IMR-90 (cell line): Measurements from ENCODE around the gene LFNG. TPM values are rescaled to one million over a fixed set of nuclear protein-coding genes. Genes with fewer than 3 reads are reported as not detected.

ENCODE experiments used
- ATAC-seq: fragments of 200-7000 bp; cut with Tn5 transposase; 2 replicates; pipeline ENCODE4 v1.9.1; 2020; ENCODE audit warnings: low read depth, mild to moderate bottlenecking, moderate library complexity
- BruUV-seq: library from RNA; stranded (reverse); fragments of 400-500 nt; replicated peaks from 2 replicates; lab custom pipeline; 2021; lab: Mats Ljungman, UMichigan
- CTCF ChIA-PET: fragments of 300-600 bp; formaldehyde crosslinking; extraction: SDS; loops from one replicate; lab custom pipeline; 2021; ENCODE audit warnings: antibody characterized with exemption; lab: Yijun Ruan, JAX
- POLR2A ChIA-PET: fragments of 300-600 bp; sonication (Branson Sonifier 250); formaldehyde crosslinking; loops from one replicate; lab custom pipeline; 2022; ENCODE audit warnings: antibody characterized with exemption; ENCODE audit not compliant: unreplicated experiment; lab: Charles Lee
- DNase-seq: peaks from one replicate; pipeline ENCODE4 v3.0.0; 2013
- H2AFZ ChIP-seq: replicated peaks from 2 replicates; pipeline ENCODE3; 2013; ENCODE audit warnings: low read length, mild to moderate bottlenecking; ENCODE audit not compliant: poor library complexity
- H2AK5ac ChIP-seq: 2 replicates; pipeline ENCODE4 v1.6.1; 2013; ENCODE audit warnings: low read depth, low read length, inconsistent platforms
- H2AK9ac ChIP-seq: replicated peaks from 2 replicates; pipeline ENCODE3; 2013; ENCODE audit warnings: mild to moderate bottlenecking, low read depth, low read length, moderate library complexity; ENCODE audit not compliant: poor library complexity
- H2BK120ac ChIP-seq: 2 replicates; pipeline ENCODE4 v1.6.1; 2013; ENCODE audit warnings: low read depth, low read length, inconsistent platforms
- H2BK15ac ChIP-seq: 3 replicates; pipeline ENCODE4 v1.6.1; 2013; ENCODE audit warnings: low read depth, low read length, inconsistent platforms
- H2BK20ac ChIP-seq: 2 replicates; pipeline ENCODE4 v1.6.1; 2013; ENCODE audit warnings: low read depth, mild to moderate bottlenecking, inconsistent platforms, low read length, moderate library complexity
- H2BK5ac ChIP-seq: 2 replicates; pipeline ENCODE4 v1.6.1; 2013; ENCODE audit warnings: mild to moderate bottlenecking, low read depth, low read length, inconsistent platforms; ENCODE audit not compliant: poor library complexity, severe bottlenecking
- H3K14ac ChIP-seq: replicated peaks from 2 replicates; pipeline ENCODE4 v1.6.1; 2013; ENCODE audit warnings: low read depth, low read length, inconsistent platforms
- H3K18ac ChIP-seq: 2 replicates; pipeline ENCODE4 v1.6.1; 2013; ENCODE audit warnings: low read depth, low read length, control low read depth
- H3K23ac ChIP-seq: 2 replicates; pipeline ENCODE4 v1.6.1; 2013; ENCODE audit warnings: low read depth, low read length, inconsistent platforms
- H3K27ac ChIP-seq: 2 replicates; pipeline ENCODE4 v1.5.1; 2013; ENCODE audit warnings: mild to moderate bottlenecking, control low read depth, low read length; ENCODE audit not compliant: insufficient read depth
- H3K27me3 ChIP-seq: 2 replicates; pipeline ENCODE4 v1.6.1; 2013; ENCODE audit warnings: low read length; ENCODE audit not compliant: control insufficient read depth, insufficient read depth
- H3K36me3 ChIP-seq: 2 replicates; pipeline ENCODE4 v1.6.1; 2013; ENCODE audit warnings: low read length, mixed read lengths; ENCODE audit not compliant: control insufficient read depth, insufficient read depth
- H3K4ac ChIP-seq: 2 replicates; pipeline ENCODE4 v1.6.1; 2013; ENCODE audit warnings: low read depth, low read length, inconsistent platforms
- H3K4me1 ChIP-seq: 2 replicates; pipeline ENCODE4 v1.6.1; 2013; ENCODE audit warnings: low read length, mixed read lengths; ENCODE audit not compliant: control insufficient read depth, insufficient read depth
- H3K4me2 ChIP-seq: 2 replicates; pipeline ENCODE4 v1.6.1; 2013; ENCODE audit warnings: low read depth, mild to moderate bottlenecking, control low read depth, low read length, moderate library complexity
- H3K4me3 ChIP-seq: 2 replicates; pipeline ENCODE4 v1.5.1; 2013; ENCODE audit warnings: low read depth, mild to moderate bottlenecking, control low read depth, low read length, moderate library complexity; ENCODE audit not compliant: insufficient read depth
- H3K56ac ChIP-seq: 2 replicates; pipeline ENCODE4 v1.6.1; 2013; ENCODE audit warnings: low read length, inconsistent platforms; ENCODE audit not compliant: insufficient read depth; ENCODE audit errors: extremely low read depth
- H3K79me1 ChIP-seq, 2 experiments: 2 replicates each; pipeline ENCODE4 v1.6.1; 2013; ENCODE audit warnings: low read length in 2 of 2, inconsistent platforms in 1 of 2, low read depth in 1 of 2
- H3K9ac ChIP-seq: 2 replicates; pipeline ENCODE4 v1.6.1; 2013; ENCODE audit warnings: low read depth, low read length, control low read depth
- H3K9me1 ChIP-seq: 2 replicates; pipeline ENCODE4 v1.6.1; 2013; ENCODE audit warnings: low read length, inconsistent platforms; ENCODE audit not compliant: insufficient read depth
- H3K9me3 ChIP-seq: 2 replicates; pipeline ENCODE4 v1.6.1; 2013; ENCODE audit warnings: low read length; ENCODE audit not compliant: control insufficient read depth, insufficient read depth
- H4K20me1 ChIP-seq: 2 replicates; pipeline ENCODE4 v1.6.1; 2013; ENCODE audit warnings: low read length, inconsistent platforms; ENCODE audit not compliant: insufficient read depth
- H4K5ac ChIP-seq: 2 replicates; pipeline ENCODE4 v1.6.1; 2013; ENCODE audit warnings: mild to moderate bottlenecking, low read depth, low read length, control low read depth
- H4K8ac ChIP-seq, 2 experiments: 2 replicates each; pipeline ENCODE4 v1.6.1; 2013; ENCODE audit warnings: low read depth in 2 of 2, low read length in 2 of 2, control low read depth in 1 of 2, inconsistent platforms in 1 of 2
- H4K91ac ChIP-seq: 2 replicates; pipeline ENCODE4 v1.6.1; 2013; ENCODE audit warnings: low read depth, low read length, inconsistent platforms; ENCODE audit not compliant: insufficient read depth
- BHLHE40 ChIP-seq: fragments of 150-350 bp; IDR thresholded peaks from 2 replicates; pipeline ENCODE4 v1.6.1; 2016; ENCODE audit warnings: mild to moderate bottlenecking, low read depth, low read length
- CEBPB ChIP-seq: IDR thresholded peaks from 2 replicates; pipeline ENCODE4 v1.6.1; 2012; ENCODE audit warnings: low read depth, low read length, improper control_type of control experiment
- CHD1 ChIP-seq: IDR thresholded peaks from 2 replicates; pipeline ENCODE4 v1.6.1; 2012; ENCODE audit warnings: low read depth, low read length, improper control_type of control experiment
- CTCF ChIP-seq: conservative IDR thresholded peaks from 2 replicates; pipeline ENCODE4 v1.5.1; 2012; ENCODE audit warnings: mild to moderate bottlenecking, low read depth, low read length, improper control_type of control experiment
- FOS ChIP-seq: fragments of 150-350 bp; IDR thresholded peaks from 2 replicates; pipeline ENCODE4 v1.6.1; 2016; ENCODE audit warnings: low read depth, low read length
- MAZ ChIP-seq: IDR thresholded peaks from 2 replicates; pipeline ENCODE4 v1.6.1; 2012; ENCODE audit warnings: low read depth, mild to moderate bottlenecking, low read length, improper control_type of control experiment, moderate library complexity, borderline replicate concordance
- MXI1 ChIP-seq: IDR thresholded peaks from 2 replicates; pipeline ENCODE4 v1.6.1; 2012; ENCODE audit warnings: low read depth, mild to moderate bottlenecking, low read length, moderate library complexity, borderline replicate concordance
- NFE2L2 ChIP-seq: fragments of 150-350 bp; IDR thresholded peaks from 2 replicates; pipeline ENCODE4 v1.6.1; 2016; ENCODE audit warnings: low read depth, mild to moderate bottlenecking, low read length
- POLR2A ChIP-seq: IDR thresholded peaks from 2 replicates; pipeline ENCODE4 v1.6.1; 2012; ENCODE audit warnings: mild to moderate bottlenecking, low read depth, low read length
- RAD21 ChIP-seq: IDR thresholded peaks from 2 replicates; pipeline ENCODE4 v1.6.1; 2012; ENCODE audit warnings: low read length, improper control_type of control experiment
- RCOR1 ChIP-seq: IDR thresholded peaks from 2 replicates; pipeline ENCODE4 v1.6.1; 2012; ENCODE audit warnings: mild to moderate bottlenecking, low read length, improper control_type of control experiment; ENCODE audit not compliant: insufficient replicate concordance
- RFX5 ChIP-seq: IDR thresholded peaks from 2 replicates; pipeline ENCODE4 v1.8.0; 2012; ENCODE audit warnings: low read depth, mild to moderate bottlenecking, low read length, moderate library complexity
- SMC3 ChIP-seq: fragments of 150-350 bp; IDR thresholded peaks from 2 replicates; pipeline ENCODE4 v1.6.1; 2016; ENCODE audit warnings: low read depth, mild to moderate bottlenecking, antibody characterized with exemption, low read length, moderate library complexity
- USF2 ChIP-seq: fragments of 150-350 bp; IDR thresholded peaks from 2 replicates; pipeline ENCODE4 v1.6.1; 2017; ENCODE audit warnings: mild to moderate bottlenecking, antibody characterized with exemption, low read length, low read depth
- WGBS, 2 experiments: methylation state at CpG; one replicate each; pipeline versions ENCODE4 v1.1.5 to v1.1.7; 2013; ENCODE audit warnings: missing lambda C conversion rate in 2 of 2; ENCODE audit not compliant: insufficient read length in 1 of 2; ENCODE audit errors: extremely low coverage in 2 of 2; 5-methylcytosine and 5-hydroxymethylcytosine counted together
- dilution Hi-C: fragments of 300-500 bp; cut with HindIII; formaldehyde crosslinking; loops from one replicate; pipeline ENCODE4 v1.14.3; 2018; ENCODE audit warnings: low sequenced_read_pairs; ENCODE audit not compliant: unreplicated experiment
- in situ Hi-C: fragments of 300-500 bp; cut with MboI; formaldehyde crosslinking; loops from 3 replicates; pipeline ENCODE4 v1.14.3; 2019; ENCODE audit warnings: low sequenced_read_pairs, inconsistent platforms, mixed read lengths
- intact Hi-C: fragments of 100-400 bp; cut with micrococcal nuclease; formaldehyde crosslinking; loops from 2 replicates; pipeline ENCODE4 v1.10.0; 2022
- polyA plus RNA-seq, 3 experiments: library from polyadenylated mRNA; depleted of rRNA; stranded (reverse); fragments of >200 nt; gene quantifications; 2 replicates each; pipeline ENCODE4 v1.2.3, GENCODE V29; 2012; ENCODE audit warnings: low replicate concordance in 1 of 3
- total RNA-seq: library from RNA; depleted of rRNA; stranded (reverse); fragments of >200 nt; gene quantifications from 2 replicates; pipeline ENCODE4 v1.2.3, GENCODE V29; 2012

LFNG gene
- total and polyA plus RNA-seq, 2 of the 4 experiments (the other 2 are of a cell fraction), result 1.8 to 5.1 TPM

- Histone ChIP-seq H3K9ac (no peak overlapping the region), H2AK9ac (peak overlapping the region; percentile 47), H3K18ac (no peak overlapping the region), H3K27me3 (no peaks in the 10 kb centered on the region), H2BK20ac (no peak overlapping the region; the same call in 1 of the 2 replicates), H2BK120ac (no peak overlapping the region), H3K4me1 (peaks cover 23% of the 10 kb centered on the region), H3K27ac (no peak overlapping the region), H3K79me1 (peaks cover 0 to 4% of the 10 kb centered on the region in 2 experiments; a peak in 1 of 4 replicates), H2BK15ac (no peak overlapping the region), H2BK5ac (no peak overlapping the region), H3K4me2 (no peak overlapping the region), H2AK5ac (peak overlapping the region; percentile 59), H3K9me1 (no peaks in the 10 kb centered on the region), H4K5ac (no peak overlapping the region), H3K36me3 (no peaks in the 10 kb centered on the region), H4K91ac (no peak overlapping the region; the same call in 1 of the 2 replicates), H2AFZ (peak overlapping the region; percentile 60), H3K14ac (no peak overlapping the region), H3K23ac (no peak overlapping the region), H3K4me3 (no peak overlapping the region), H3K4ac (no peak overlapping the region; the same call in 1 of the 2 replicates), H4K20me1 (0 out of 2 replicates have a peak, but pooled peaks cover 9% of the 10 kb centered on the region), H3K56ac (no peak overlapping the region), H4K8ac (no peak overlapping the region), H3K9me3 (no peaks in the 10 kb centered on the region)
- no TSS peak for BruUV-seq
- POLR2A ChIA-PET, result no interaction called here
- TF ChIP-seq BHLHE40, result no peak
- no peak for TF ChIP-seq POLR2A
- no peak for TF ChIP-seq MXI1
- no peak for TF ChIP-seq CTCF
- no peak for TF ChIP-seq CEBPB
- no peak for TF ChIP-seq USF2
- no peak for TF ChIP-seq SMC3
- TF ChIP-seq CHD1, result no peak
- no peak for TF ChIP-seq RCOR1
- TF ChIP-seq FOS, result no peak
- no peak for TF ChIP-seq RFX5
- TF ChIP-seq NFE2L2, result no peak
- TF ChIP-seq RAD21, result no peak
- no peak for TF ChIP-seq MAZ
- WGBS, 2 experiments, result 95% methylated on average over 4 of the region's 22 CpGs; no CpG with 5 or more reads in 1 of the 2 experiments
- intact Hi-C loops (no loop called here), in situ Hi-C loops (no loop called here), dilution Hi-C loops (no loop called here)
- DNase-seq (no peak), ATAC-seq (no peak)
- CTCF ChIA-PET, result no interaction called here
These were observed 3.9 kb downstream of the LFNG start for GRCh38 chr7:2523461-2523936.
